GM23338 (cell line): Measurements from ENCODE around the gene ALDH8A1. TPM values are rescaled to one million over a fixed set of nuclear protein-coding genes. Genes with fewer than 3 reads are reported as not detected.

Experiments
- ATAC-seq: fragments of 200-7000 bp; cut with Tn5 transposase; 3 replicates; pipeline ENCODE4 v1.9.1; 2020
- DNase-seq: peaks from one replicate; pipeline ENCODE4 v3.0.0-alpha.2; 2015; ENCODE audit warnings: low spot score
- H2AFZ ChIP-seq: fragments of 200-600 bp; sonication (generic); 2 replicates; pipeline ENCODE4 v1.8.0; 2016; ENCODE audit warnings: antibody characterized with exemption, mild to moderate bottlenecking, moderate library complexity
- H3F3A ChIP-seq: fragments of 200-600 bp; sonication (generic); replicated peaks from 2 replicates; pipeline ENCODE4 v1.8.0; 2017; ENCODE audit warnings: antibody characterized with exemption, mixed run types, low read depth
- H3K27ac ChIP-seq: fragments of 200-600 bp; sonication (generic); 2 replicates; pipeline ENCODE4 v1.6.1; 2016; ENCODE audit warnings: low read depth
- H3K27me3 ChIP-seq: fragments of 200-600 bp; sonication (generic); 2 replicates; pipeline ENCODE4 v1.8.0; 2016; ENCODE audit warnings: mild to moderate bottlenecking, mixed run types, moderate library complexity; ENCODE audit not compliant: insufficient read depth
- H3K36me3 ChIP-seq: fragments of 200-600 bp; sonication (generic); 2 replicates; pipeline ENCODE4 v1.8.0; 2016; ENCODE audit warnings: mild to moderate bottlenecking; ENCODE audit not compliant: insufficient read depth
- H3K4me1 ChIP-seq: fragments of 200-600 bp; sonication (generic); 2 replicates; pipeline ENCODE4 v1.8.0; 2016; ENCODE audit warnings: mild to moderate bottlenecking, moderate library complexity; ENCODE audit not compliant: insufficient read depth
- H3K4me2 ChIP-seq: fragments of 200-600 bp; sonication (generic); 2 replicates; pipeline ENCODE4 v1.7.1; 2017; ENCODE audit warnings: mixed run types
- H3K4me3 ChIP-seq: fragments of 200-600 bp; sonication (generic); 2 replicates; pipeline ENCODE4 v1.6.1; 2016; ENCODE audit warnings: mixed run types
- H3K79me2 ChIP-seq: fragments of 200-600 bp; sonication (generic); replicated peaks from 2 replicates; pipeline ENCODE4 v1.8.0; 2017; ENCODE audit warnings: mild to moderate bottlenecking; ENCODE audit not compliant: insufficient read depth
- H3K9me2 ChIP-seq: fragments of 200-600 bp; sonication (generic); 2 replicates; pipeline ENCODE4 v1.8.0; 2017; ENCODE audit not compliant: insufficient read depth
- H4K20me1 ChIP-seq: fragments of 200-600 bp; sonication (generic); replicated peaks from 2 replicates; pipeline ENCODE4 v1.8.0; 2017; ENCODE audit warnings: mild to moderate bottlenecking; ENCODE audit not compliant: insufficient read depth
- H3K27ac Mint-ChIP-seq: 2 replicates; pipeline ENCODE4 v1.8.0; 2020; ENCODE audit warnings: inconsistent platforms, mild to moderate bottlenecking, moderate library complexity, mixed read lengths
- H3K27me3 Mint-ChIP-seq: 3 replicates; pipeline ENCODE4 v1.8.0; 2022; ENCODE audit warnings: low read depth, mild to moderate bottlenecking, moderate library complexity, mixed read lengths, inconsistent platforms; ENCODE audit not compliant: insufficient read depth, poor library complexity
- H3K36me3 Mint-ChIP-seq: 3 replicates; pipeline ENCODE4 v1.8.0; 2021; ENCODE audit warnings: low read depth, mild to moderate bottlenecking, inconsistent platforms, moderate library complexity, mixed read lengths
- H3K4me1 Mint-ChIP-seq: 3 replicates; pipeline ENCODE4 v1.8.0; 2020; ENCODE audit warnings: mild to moderate bottlenecking, inconsistent platforms, mixed read lengths
- H3K4me3 Mint-ChIP-seq: 3 replicates; pipeline ENCODE4 v1.8.0; 2021; ENCODE audit warnings: moderate library complexity, mild to moderate bottlenecking, inconsistent platforms, mixed read lengths
- H3K9me3 Mint-ChIP-seq: 3 replicates; pipeline ENCODE4 v1.8.0; 2020; ENCODE audit warnings: moderate library complexity, mild to moderate bottlenecking, inconsistent platforms, mixed read lengths
- CREB1 ChIP-seq: fragments of 250-450 bp; sonication (Bioruptor Pico); IDR thresholded peaks from 2 replicates; pipeline ENCODE4 v1.5.0; 2020; ENCODE audit warnings: low read depth, mild to moderate bottlenecking, moderate library complexity
- CTCF ChIP-seq, 2 experiments: fragments of 200-600 bp in 1 of 2; sonication (generic) in 1 of 2; conservative IDR thresholded peaks; 2 replicates each; pipeline versions ENCODE4 v1.5.1 to v1.6.1; 2016 to 2017; ENCODE audit warnings: antibody characterized with exemption in 2 of 2, low read depth in 2 of 2, mild to moderate bottlenecking in 2 of 2, moderate library complexity in 1 of 2
- ETS1 ChIP-seq: IDR thresholded peaks from 2 replicates; pipeline ENCODE4 v1.6.1; 2016; ENCODE audit warnings: antibody characterized with exemption
- EZH2 ChIP-seq: fragments of 200-600 bp; sonication (generic); IDR thresholded peaks from one replicate; pipeline ENCODE4 v1.8.0; 2017; ENCODE audit warnings: antibody characterized with exemption, mild to moderate bottlenecking, low read depth; ENCODE audit not compliant: unreplicated experiment
- NANOG ChIP-seq: IDR thresholded peaks from 2 replicates; pipeline ENCODE4 v1.6.1; 2016; ENCODE audit warnings: antibody characterized with exemption, borderline replicate concordance
- POLR2AphosphoS5 ChIP-seq: IDR thresholded peaks from 2 replicates; pipeline ENCODE4 v1.6.1; 2016; ENCODE audit warnings: antibody characterized with exemption, low read depth
- REST ChIP-seq: IDR thresholded peaks from one replicate; pipeline ENCODE4 v1.6.1; 2018; ENCODE audit warnings: antibody characterized with exemption; ENCODE audit not compliant: unreplicated experiment
- ZNF114 ChIP-seq: fragments of 250-450 bp; sonication (Bioruptor Pico); IDR thresholded peaks from 2 replicates; pipeline ENCODE4 v1.5.0; 2020; ENCODE audit warnings: mild to moderate bottlenecking, moderate library complexity
- ZNF462 ChIP-seq: fragments of 250-450 bp; sonication (Bioruptor Pico); IDR thresholded peaks from 2 replicates; pipeline ENCODE4 v1.5.0; 2020; ENCODE audit warnings: mild to moderate bottlenecking, moderate library complexity
- polyA plus RNA-seq: library from polyadenylated mRNA; unstranded; fragments of >200 nt; fragmentation: Nextera tagmentation; extraction: Ambion mirVana; gene quantifications from 2 replicates; pipeline ENCODE4 v1.2.1, GENCODE V29; 2016
- total RNA-seq: library from RNA; depleted of rRNA; stranded (reverse); fragments of >200 nt; shearing (Covaris generic); gene quantifications from 2 replicates; pipeline ENCODE4 v1.2.3, GENCODE V29; 2014

ALDH8A1 gene
- total and polyA plus RNA-seq, 2 experiments from 2014 or later: not detected

GRCh38 chr6:134930463-134930862 lies 19.4 kb downstream of the ALDH8A1 start (continued):
- TF ChIP-seq CTCF (conservative IDR thresholded peaks at IDR 0.05; ENCODE audit: low read depth in 2 of 2): no peak
- no peak for TF ChIP-seq CREB1 (CRISPR knock-in tag)
- TF ChIP-seq REST: no peak

GRCh38 chr6:134928151-134928900 lies 21.6 kb downstream of the ALDH8A1 start:
- Mint-ChIP-seq H3K27me3 (peaks cover 2% of the 10 kb centered on the region), H3K36me3 (no peaks in the 10 kb centered on the region), H3K9me3 (no peaks in the 10 kb centered on the region), H3K4me3 (no peak overlapping the region), H3K27ac (no peak overlapping the region), H3K4me1 (no peaks in the 10 kb centered on the region)
- peaks cover 5% of the 10 kb centered on the region; the same call in 1 of the 2 replicates for H3K9me2 ChIP-seq
- no peak overlapping the region for H2AFZ ChIP-seq
- H3K27me3 ChIP-seq: no peaks in the 10 kb centered on the region
- H3K4me2 ChIP-seq: no peak overlapping the region
- no peak for ATAC-seq
- no peak overlapping the region for H3K27ac ChIP-seq
- H3K36me3 ChIP-seq: no peaks in the 10 kb centered on the region
- H4K20me1 ChIP-seq: no peaks in the 10 kb centered on the region
- no peak for DNase-seq
- H3K79me2 ChIP-seq: no peaks in the 10 kb centered on the region
- no peaks in the 10 kb centered on the region for H3F3A ChIP-seq
- no peak overlapping the region for H3K4me3 ChIP-seq
- no peaks in the 10 kb centered on the region for H3K4me1 ChIP-seq
- TF ChIP-seq ZNF462 (CRISPR knock-in tag) (no peak), EZH2 (no peak), CREB1 (CRISPR knock-in tag) (no peak), ZNF114 (CRISPR knock-in tag) (no peak), POLR2AphosphoS5 (no peak), ETS1 (no peak), NANOG (no peak)
